PC-3 (cell line): ENCODE results near the gene LRFN4.

Experiments used
- EZH2 ChIP-seq: fragments of 300-600 bp; sonication (generic); IDR thresholded peaks from one replicate; pipeline ENCODE4 v1.6.1; 2017; ENCODE audit warnings: antibody characterized with exemption, mild to moderate bottlenecking, low read length; ENCODE audit not compliant: unreplicated experiment
- EZH2phosphoT487 ChIP-seq: fragments of 300-600 bp; sonication (generic); IDR thresholded peaks from 2 replicates; pipeline ENCODE4 v1.6.1; 2018; ENCODE audit warnings: mild to moderate bottlenecking, antibody characterized with exemption, low read length, borderline replicate concordance
- TF ChIP-seq, protein P1 (sequence below): fragments of 300-600 bp; sonication (generic); conservative IDR thresholded peaks from 2 replicates; pipeline ENCODE4 v1.5.1; 2017; ENCODE audit warnings: antibody characterized with exemption, low read depth, mild to moderate bottlenecking, low read length

DNA sequence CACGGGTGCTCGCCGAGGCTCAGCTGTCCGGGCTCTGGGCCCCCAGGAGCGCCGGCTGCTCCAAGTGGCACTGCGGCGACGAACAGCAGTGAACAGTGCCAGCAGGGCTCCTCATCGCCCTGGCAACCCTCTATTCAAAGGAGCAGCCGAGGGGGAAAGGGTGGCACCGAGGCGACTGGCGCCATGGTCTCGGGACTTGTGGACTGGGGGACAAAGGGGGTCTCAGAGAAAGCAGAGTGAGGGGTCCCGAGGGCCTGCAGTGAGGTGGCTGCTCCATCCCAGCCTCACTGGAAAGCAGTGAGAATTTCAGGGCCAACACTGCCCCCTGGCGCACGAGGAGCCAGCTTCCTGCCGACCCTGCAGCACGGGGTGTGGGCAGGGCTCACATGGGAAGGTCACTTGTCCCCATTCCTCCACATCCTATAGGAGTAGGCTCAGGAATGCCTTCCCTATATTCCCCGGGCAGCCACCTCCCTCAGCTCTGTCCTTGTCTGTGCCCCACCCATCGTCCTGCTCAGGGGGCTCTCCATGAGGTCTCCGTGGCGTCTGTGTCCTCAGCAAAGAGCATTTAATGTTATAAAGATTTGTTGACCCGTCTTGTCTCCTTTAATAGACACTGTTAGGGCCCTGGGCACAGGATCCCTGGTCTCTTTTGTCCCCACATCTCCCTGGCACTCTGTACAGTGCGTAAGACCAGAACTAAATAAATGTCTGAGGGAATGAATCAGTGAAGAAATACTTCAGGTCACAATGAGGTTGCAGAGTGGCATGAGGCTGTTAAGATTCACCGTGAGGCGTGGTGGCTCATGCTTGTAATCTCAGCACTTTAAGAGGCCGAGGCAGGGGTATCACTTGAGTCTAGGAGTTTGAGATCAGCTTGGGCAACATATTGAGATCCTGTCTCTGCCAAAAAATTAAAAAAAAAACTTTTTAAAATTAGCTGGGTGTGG, 26.4 kb downstream of the LRFN4 start:
- no peak for TF ChIP-seq EZH2
- TF ChIP-seq, protein P1, sequence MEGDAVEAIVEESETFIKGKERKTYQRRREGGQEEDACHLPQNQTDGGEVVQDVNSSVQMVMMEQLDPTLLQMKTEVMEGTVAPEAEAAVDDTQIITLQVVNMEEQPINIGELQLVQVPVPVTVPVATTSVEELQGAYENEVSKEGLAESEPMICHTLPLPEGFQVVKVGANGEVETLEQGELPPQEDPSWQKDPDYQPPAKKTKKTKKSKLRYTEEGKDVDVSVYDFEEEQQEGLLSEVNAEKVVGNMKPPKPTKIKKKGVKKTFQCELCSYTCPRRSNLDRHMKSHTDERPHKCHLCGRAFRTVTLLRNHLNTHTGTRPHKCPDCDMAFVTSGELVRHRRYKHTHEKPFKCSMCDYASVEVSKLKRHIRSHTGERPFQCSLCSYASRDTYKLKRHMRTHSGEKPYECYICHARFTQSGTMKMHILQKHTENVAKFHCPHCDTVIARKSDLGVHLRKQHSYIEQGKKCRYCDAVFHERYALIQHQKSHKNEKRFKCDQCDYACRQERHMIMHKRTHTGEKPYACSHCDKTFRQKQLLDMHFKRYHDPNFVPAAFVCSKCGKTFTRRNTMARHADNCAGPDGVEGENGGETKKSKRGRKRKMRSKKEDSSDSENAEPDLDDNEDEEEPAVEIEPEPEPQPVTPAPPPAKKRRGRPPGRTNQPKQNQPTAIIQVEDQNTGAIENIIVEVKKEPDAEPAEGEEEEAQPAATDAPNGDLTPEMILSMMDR, result peak; percentile 88
- TF ChIP-seq EZH2phosphoT487, result no peak
